Activated T-helper 1 cell treated with anti-CD3 and anti-CD28 coated beads, Interleukin-12 subunit alpha, Interleukin-12 subunit beta, Interleukin-2, Interleukin-4 antibody, amounts not matched to agents 30 ng/mL and 10 ng/mL and 1 ng/mL, durations not matched to agents 14 hours and 24 hours and 36 hours (primary cell): ENCODE data around the gene ZNF554. TPM values are rescaled to one million over a fixed set of nuclear protein-coding genes. Genes with fewer than 3 reads are reported as not detected.

Experiments
- total RNA-seq: library from RNA; stranded (reverse); gene quantifications from 2 replicates; pipeline ENCODE4 v1.2.3, GENCODE V29; 2022

Gene ZNF554
- total RNA-seq, 1 donor from 2014 or later: 1.9 TPM

Other genes with a start within 250 kb of the ZNF554 start
- 0.07 and 0.13 TPM in 2 replicates for gene GNG7, start 117.2 kb upstream of the ZNF554 start, total RNA-seq
- 0.05 TPM in 1 of 2 replicates, not detected in the other for gene DIRAS1, start 98.5 kb upstream of the ZNF554 start, total RNA-seq
- gene SLC39A3, start 79.9 kb upstream of the ZNF554 start, total RNA-seq: 50.3 and 51.6 TPM in 2 replicates
- 73.4 and 77.8 TPM in 2 replicates for gene SGTA, start 36.6 kb upstream of the ZNF554 start, total RNA-seq
- 190 and 195 TPM in 2 replicates for gene THOP1, start 34.4 kb upstream of the ZNF554 start, total RNA-seq
- 0.37 and 0.65 TPM in 2 replicates for gene ZNF555, start 21.6 kb downstream of the ZNF554 start, total RNA-seq
- gene ZNF556, start 47.5 kb downstream of the ZNF554 start, total RNA-seq: not detected in 2 replicates
- 2.2 and 2.6 TPM in 2 replicates for gene ZNF57, start 81.1 kb downstream of the ZNF554 start, total RNA-seq
- 3.2 and 5.3 TPM in 2 replicates for gene ZNF77, start 125.1 kb downstream of the ZNF554 start, total RNA-seq
- 0.57 and 0.83 TPM in 2 replicates for gene TLE6, start 157.7 kb downstream of the ZNF554 start, total RNA-seq
- gene TLE2, start 209.4 kb downstream of the ZNF554 start, total RNA-seq: 0.78 and 1.1 TPM in 2 replicates
- gene TLE5, start 242.6 kb downstream of the ZNF554 start, total RNA-seq: 378 and 399 TPM in 2 replicates